NB4 (cell line): Measurements from ENCODE around the gene PIAS4.

Experiments used
- DNase-seq: peaks from one replicate; pipeline ENCODE4 v3.0.0; 2010; ENCODE audit warnings: low read depth
- H3K4me3 ChIP-seq: one replicate; pipeline ENCODE4 v1.5.1; 2011; ENCODE audit warnings: mild to moderate bottlenecking, low read depth, low read length, moderate library complexity
- MYC ChIP-seq: IDR thresholded peaks from 2 replicates; pipeline ENCODE4 v1.6.1; 2011; ENCODE audit warnings: low read depth, low read length
- POLR2A ChIP-seq: IDR thresholded peaks from 2 replicates; pipeline ENCODE4 v1.6.1; 2011; ENCODE audit warnings: mild to moderate bottlenecking; ENCODE audit not compliant: insufficient read length; ENCODE audit errors: extremely low read depth
- TF ChIP-seq, protein P1 (sequence below): IDR thresholded peaks from 2 replicates; pipeline ENCODE4 v1.6.1; 2011; ENCODE audit warnings: low read depth, low read length
- TF ChIP-seq, protein P2 (sequence below): IDR thresholded peaks from one replicate; pipeline ENCODE4 v1.5.1; 2012; ENCODE audit warnings: low read depth, low read length

Gene PIAS4

DNA sequence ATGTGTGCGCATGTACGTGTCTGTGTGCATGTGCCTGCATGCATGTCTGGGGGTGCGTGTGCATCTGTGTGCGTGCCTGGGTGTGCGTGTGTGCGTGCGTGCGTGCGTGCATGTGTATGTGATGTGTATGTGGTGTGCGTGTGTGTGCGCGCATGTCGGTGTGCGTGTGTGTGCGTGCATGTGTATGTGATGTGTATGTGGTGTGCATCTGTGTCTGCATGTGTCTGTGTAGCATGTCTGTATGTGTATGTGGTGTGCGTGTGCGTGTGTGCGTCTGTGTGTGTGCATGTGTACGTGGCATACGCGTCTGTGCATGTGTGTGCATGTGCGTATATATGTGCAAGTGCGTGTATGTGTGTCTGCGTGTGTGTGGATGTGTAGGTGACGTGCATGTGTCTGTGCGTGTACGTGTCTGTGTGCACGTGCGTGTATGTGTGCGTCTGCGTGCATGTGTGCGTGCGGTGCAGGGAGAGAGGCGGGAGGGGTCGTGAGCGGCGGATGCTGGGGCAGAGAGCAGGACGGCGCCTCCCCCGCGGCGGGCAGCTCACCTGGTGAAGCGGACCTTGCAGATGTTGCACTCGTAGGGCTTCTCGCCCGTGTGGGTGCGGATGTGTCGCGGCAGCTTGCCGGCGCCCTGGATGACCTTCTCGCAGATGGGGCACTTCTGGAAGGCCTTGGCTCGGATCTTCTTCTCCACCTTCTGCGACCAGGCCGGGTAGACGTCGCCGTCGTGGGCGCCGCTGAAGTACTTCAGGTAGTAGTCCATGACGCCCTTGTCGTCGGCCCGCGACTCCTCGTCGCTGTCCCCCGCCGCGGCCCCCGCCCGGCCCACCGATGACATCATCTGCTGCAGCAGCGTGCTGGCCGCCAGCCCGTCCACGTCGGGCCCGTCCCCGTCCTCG, 46.1 kb downstream of the PIAS4 start:
- no peak overlapping the region for H3K4me3 ChIP-seq
- DNase-seq, result no peak
- TF ChIP-seq MYC (no peak), POLR2A (no peak)
- TF ChIP-seq, protein P1, sequence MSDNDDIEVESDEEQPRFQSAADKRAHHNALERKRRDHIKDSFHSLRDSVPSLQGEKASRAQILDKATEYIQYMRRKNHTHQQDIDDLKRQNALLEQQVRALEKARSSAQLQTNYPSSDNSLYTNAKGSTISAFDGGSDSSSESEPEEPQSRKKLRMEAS, result no peak
- TF ChIP-seq, protein P2, sequence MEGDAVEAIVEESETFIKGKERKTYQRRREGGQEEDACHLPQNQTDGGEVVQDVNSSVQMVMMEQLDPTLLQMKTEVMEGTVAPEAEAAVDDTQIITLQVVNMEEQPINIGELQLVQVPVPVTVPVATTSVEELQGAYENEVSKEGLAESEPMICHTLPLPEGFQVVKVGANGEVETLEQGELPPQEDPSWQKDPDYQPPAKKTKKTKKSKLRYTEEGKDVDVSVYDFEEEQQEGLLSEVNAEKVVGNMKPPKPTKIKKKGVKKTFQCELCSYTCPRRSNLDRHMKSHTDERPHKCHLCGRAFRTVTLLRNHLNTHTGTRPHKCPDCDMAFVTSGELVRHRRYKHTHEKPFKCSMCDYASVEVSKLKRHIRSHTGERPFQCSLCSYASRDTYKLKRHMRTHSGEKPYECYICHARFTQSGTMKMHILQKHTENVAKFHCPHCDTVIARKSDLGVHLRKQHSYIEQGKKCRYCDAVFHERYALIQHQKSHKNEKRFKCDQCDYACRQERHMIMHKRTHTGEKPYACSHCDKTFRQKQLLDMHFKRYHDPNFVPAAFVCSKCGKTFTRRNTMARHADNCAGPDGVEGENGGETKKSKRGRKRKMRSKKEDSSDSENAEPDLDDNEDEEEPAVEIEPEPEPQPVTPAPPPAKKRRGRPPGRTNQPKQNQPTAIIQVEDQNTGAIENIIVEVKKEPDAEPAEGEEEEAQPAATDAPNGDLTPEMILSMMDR, result no peak

DNA sequence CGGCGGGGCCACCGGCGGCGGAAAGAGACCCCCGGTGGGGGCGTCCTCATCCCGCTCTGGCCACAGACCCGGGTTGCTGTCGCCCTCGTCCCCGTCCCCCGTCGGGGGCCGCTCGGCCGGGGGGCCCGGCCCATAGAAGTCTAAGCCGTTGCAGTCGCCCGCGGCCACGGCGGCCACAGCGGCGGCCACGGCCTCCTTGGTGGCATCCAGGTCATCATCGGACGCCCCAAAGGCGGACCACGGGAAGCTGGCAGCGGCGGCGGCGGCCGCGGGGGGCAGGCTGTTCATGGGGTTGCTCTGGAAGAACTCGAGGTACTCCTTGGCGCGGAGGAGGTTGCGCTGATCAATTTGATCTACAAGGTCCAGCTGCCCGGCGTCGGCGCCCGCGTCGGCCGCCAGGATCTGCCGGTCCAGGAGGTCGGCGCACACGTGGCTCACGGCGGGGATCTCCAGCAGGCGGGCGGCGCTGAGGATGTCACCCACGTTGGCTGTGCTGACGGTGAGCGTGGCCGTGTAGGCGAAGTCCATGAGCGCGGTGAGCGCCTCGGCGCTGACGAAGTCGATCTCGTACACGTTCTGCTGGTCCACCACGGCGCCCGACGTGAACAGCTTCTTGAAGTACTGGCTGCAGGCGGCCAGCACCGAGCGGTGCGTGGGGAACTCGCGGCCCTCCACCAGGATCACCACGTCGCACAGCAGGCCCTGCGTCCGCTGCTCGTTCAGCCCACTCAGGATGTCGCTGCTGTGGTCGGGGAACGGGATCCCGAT, 47.1 kb downstream of the PIAS4 start:
- TF ChIP-seq POLR2A (no peak), MYC (no peak)
- TF ChIP-seq, protein P2, result no peak
- TF ChIP-seq, protein P1, result no peak
- no peak for DNase-seq
- no peak overlapping the region for H3K4me3 ChIP-seq

DNA sequence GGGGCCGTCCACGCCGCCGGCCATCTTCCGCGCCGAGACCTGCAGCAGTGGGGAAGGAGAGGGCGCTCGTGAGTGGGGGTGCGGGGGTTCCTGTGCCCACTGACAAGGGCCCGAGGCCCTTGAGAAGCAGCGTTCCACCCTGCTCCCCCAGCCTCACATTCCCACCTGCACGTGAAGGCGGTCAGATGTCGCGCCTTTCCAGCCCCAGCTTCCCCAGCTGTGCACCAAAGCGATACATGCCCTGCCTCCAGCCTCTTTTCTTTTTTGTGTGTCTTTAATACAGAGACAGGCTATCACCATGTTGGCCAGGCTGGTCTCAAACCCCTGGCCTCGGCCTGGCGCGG, 47.6 kb downstream of the PIAS4 start:
- DNase-seq, result no peak
- H3K4me3 ChIP-seq, result no peak overlapping the region
- TF ChIP-seq, protein P2, result no peak
- TF ChIP-seq POLR2A (no peak), MYC (no peak)
- TF ChIP-seq, protein P1, result no peak

DNA sequence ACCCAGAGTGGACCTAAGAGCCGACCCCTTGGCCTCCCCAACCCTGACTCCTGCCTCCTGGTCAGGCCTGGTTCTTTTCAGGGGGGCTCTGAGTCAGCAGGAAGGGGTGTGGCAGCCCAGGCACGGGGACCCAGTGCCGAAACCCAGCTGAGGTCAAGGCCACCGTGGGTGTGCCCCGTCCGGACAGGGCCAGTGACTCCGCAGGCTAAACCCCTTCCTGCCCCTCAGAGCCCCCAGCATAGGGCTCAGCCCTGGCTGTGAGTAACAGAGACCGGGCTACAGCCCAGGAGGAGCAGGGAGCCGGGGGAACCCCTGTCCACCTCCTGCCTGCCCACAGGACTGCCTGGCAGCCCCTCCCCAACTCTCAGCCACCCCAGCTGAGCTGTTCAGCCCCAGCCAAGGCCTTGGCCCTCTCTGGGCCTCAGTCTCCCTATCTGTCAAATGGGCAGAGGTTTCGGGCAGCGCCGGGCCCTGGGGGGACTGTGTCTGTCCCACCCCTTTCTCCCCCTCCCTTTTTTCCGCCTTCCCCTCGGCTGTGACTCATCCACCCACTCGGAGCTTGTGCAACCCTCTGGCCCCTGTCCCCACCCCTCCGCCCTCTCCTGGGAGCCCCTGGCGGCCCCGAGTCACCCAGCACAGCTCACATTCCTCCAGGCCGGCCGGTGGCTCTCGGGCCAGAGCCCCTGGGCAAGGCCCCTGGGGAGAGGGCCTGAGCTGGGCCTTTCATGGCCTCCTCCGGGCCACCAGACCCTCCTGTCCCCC, 50.6 kb downstream of the PIAS4 start:
- DNase-seq, result peak; percentile 90
- H3K4me3 ChIP-seq, result no peak overlapping the region

More for the DNA sequence above, 50.6 kb downstream of the PIAS4 start:
- no peak for TF ChIP-seq MYC
- TF ChIP-seq, protein P1, result no peak
- no peak for TF ChIP-seq POLR2A
- TF ChIP-seq, protein P2, result no peak
